ENCODE data around the gene FBXW7. TPM values are rescaled to one million over a fixed set of nuclear protein-coding genes. Genes with fewer than 3 reads are reported as not detected.

The FBXW7 gene
- total RNA-seq, 4 donors from 2014 or later, result 11.6 to 125 (median 49.5) TPM

DNA sequence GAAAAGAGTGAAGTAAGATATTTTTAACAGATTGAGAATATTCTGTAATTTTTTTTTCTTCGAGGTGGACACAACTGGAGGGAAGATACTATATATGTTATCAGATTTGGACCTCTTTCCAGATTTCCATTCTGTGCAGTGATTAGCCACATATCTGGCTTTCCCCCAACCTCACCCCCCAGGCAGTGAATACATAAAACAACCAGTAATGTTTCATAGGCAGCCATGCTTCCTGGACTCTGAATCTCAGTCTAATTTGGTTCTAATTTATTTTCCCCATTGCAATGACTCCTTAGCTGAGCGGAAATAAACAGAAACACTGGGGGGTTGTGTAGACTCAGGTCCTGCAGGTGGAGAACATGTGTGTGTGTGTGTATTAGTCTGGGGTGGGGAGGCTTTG, 226.5 kb downstream of the FBXW7 start:
- TF ChIP-seq, protein P1, sequence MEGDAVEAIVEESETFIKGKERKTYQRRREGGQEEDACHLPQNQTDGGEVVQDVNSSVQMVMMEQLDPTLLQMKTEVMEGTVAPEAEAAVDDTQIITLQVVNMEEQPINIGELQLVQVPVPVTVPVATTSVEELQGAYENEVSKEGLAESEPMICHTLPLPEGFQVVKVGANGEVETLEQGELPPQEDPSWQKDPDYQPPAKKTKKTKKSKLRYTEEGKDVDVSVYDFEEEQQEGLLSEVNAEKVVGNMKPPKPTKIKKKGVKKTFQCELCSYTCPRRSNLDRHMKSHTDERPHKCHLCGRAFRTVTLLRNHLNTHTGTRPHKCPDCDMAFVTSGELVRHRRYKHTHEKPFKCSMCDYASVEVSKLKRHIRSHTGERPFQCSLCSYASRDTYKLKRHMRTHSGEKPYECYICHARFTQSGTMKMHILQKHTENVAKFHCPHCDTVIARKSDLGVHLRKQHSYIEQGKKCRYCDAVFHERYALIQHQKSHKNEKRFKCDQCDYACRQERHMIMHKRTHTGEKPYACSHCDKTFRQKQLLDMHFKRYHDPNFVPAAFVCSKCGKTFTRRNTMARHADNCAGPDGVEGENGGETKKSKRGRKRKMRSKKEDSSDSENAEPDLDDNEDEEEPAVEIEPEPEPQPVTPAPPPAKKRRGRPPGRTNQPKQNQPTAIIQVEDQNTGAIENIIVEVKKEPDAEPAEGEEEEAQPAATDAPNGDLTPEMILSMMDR (IDR thresholded peaks at IDR 0.05), result no peak
- TF ChIP-seq EP300 (IDR thresholded peaks at IDR 0.05; ENCODE audit: low read depth), result no peak
- TF ChIP-seq POLR2A (IDR thresholded peaks at IDR 0.05), result no peak
- TF ChIP-seq POLR2AphosphoS5 (IDR thresholded peaks at IDR 0.05), result no peak
- WGBS, 2 donors (ENCODE audit: low coverage in 1 of 2), result 87 to 100% methylated on average over 2 of the region's 2 CpGs
- H3K27ac ChIP-seq, result no peak overlapping the region
- no peak for DNase-seq
- in situ Hi-C loops (cut with MboI; ENCODE audit: low pct_ligation_motif_present in 1 of 4, low pct_unique_long_range_greater_than_20kb in 1 of 4, low sequenced_read_pairs in 3 of 4), result no loop called here
- H3K27me3 ChIP-seq, result no peaks in the 10 kb centered on the region
- H3K4me1 ChIP-seq, result no peaks in the 10 kb centered on the region
- H3K4me3 ChIP-seq, result no peak overlapping the region
- H3K36me3 ChIP-seq, result no peaks in the 10 kb centered on the region
- intact Hi-C loops (cut with DNase I; ENCODE audit: low total_unique reads), result no loop called here
- H3K9me3 ChIP-seq, result no peaks in the 10 kb centered on the region

DNA sequence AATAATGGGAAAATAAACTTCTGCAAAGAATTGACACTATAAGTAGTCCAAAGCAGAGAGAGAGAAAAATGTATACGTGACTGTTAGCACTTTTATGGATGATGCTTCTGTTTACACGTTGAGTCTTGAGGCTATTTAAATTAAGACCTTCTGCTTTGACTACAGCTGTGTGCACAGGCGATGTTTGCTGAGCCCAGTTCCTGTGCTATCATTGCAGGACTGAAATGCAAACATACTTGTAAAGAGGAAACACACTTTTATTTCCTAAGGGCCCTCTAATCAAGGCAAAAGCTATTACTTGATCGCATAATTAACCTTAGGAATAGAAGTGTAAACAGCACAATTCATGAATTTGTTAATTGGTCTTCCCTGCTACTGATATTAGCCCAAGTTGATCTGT, 226.9 kb downstream of the FBXW7 start:
- Histone ChIP-seq H3K27me3 (no peaks in the 10 kb centered on the region), H3K4me3 (no peak overlapping the region), H3K4me1 (no peaks in the 10 kb centered on the region), H3K27ac (no peak overlapping the region), H3K9me3 (no peaks in the 10 kb centered on the region), H3K36me3 (no peaks in the 10 kb centered on the region)
- no peak for DNase-seq
- 32 to 43% methylated on average over 3 to 4 of the region's 4 CpGs for WGBS, 2 donors (ENCODE audit: low coverage in 1 of 2)
- in situ Hi-C loops (cut with MboI; ENCODE audit: low pct_ligation_motif_present in 1 of 4, low pct_unique_long_range_greater_than_20kb in 1 of 4, low sequenced_read_pairs in 3 of 4), result no loop called here
- TF ChIP-seq POLR2AphosphoS5 (IDR thresholded peaks at IDR 0.05) (no peak), EP300 (IDR thresholded peaks at IDR 0.05; ENCODE audit: low read depth) (no peak)
- TF ChIP-seq, protein P1 (IDR thresholded peaks at IDR 0.05), result no peak
- intact Hi-C loops (cut with DNase I; ENCODE audit: low total_unique reads), result no loop called here

GRCh38 chr4:152307669-152308068, 228.2 kb downstream of the FBXW7 start:
- no peak for DNase-seq
- no peak overlapping the region for H3K27ac ChIP-seq
- 83 to 84% methylated on average over 4 to 8 of the region's 8 CpGs for WGBS, 2 donors (ENCODE audit: low coverage in 1 of 2)
- in situ Hi-C loops (cut with MboI; ENCODE audit: low pct_ligation_motif_present in 1 of 4, low pct_unique_long_range_greater_than_20kb in 1 of 4, low sequenced_read_pairs in 3 of 4), result no loop called here
- no peaks in the 10 kb centered on the region for H3K9me3 ChIP-seq
- no peaks in the 10 kb centered on the region for H3K36me3 ChIP-seq
- intact Hi-C loops (cut with DNase I; ENCODE audit: low total_unique reads), result no loop called here
- H3K27me3 ChIP-seq, result no peaks in the 10 kb centered on the region
- no peak overlapping the region for H3K4me3 ChIP-seq
- no peaks in the 10 kb centered on the region for H3K4me1 ChIP-seq
- no peak for TF ChIP-seq EP300 (IDR thresholded peaks at IDR 0.05; ENCODE audit: low read depth)
- TF ChIP-seq POLR2AphosphoS5 (IDR thresholded peaks at IDR 0.05), result no peak

GRCh38 chr4:152306541-152306940, 229.4 kb downstream of the FBXW7 start:
- in situ Hi-C loops (cut with MboI; ENCODE audit: low pct_ligation_motif_present in 1 of 4, low pct_unique_long_range_greater_than_20kb in 1 of 4, low sequenced_read_pairs in 3 of 4), result no loop called here
- DNase-seq, result no peak
- no peaks in the 10 kb centered on the region for H3K9me3 ChIP-seq

More at GRCh38 chr4:152306541-152306940, 229.4 kb downstream of the FBXW7 start:
- TF ChIP-seq, protein P1 (IDR thresholded peaks at IDR 0.05), result no peak
- TF ChIP-seq POLR2AphosphoS5 (IDR thresholded peaks at IDR 0.05) (no peak), POLR2A (IDR thresholded peaks at IDR 0.05) (no peak), EP300 (IDR thresholded peaks at IDR 0.05; ENCODE audit: low read depth) (no peak)
- WGBS, 2 donors (ENCODE audit: low coverage in 1 of 2), result 50 to 76% methylated on average over 1 of the region's 1 CpG
- no peaks in the 10 kb centered on the region for H3K36me3 ChIP-seq
- H3K4me3 ChIP-seq, result no peak overlapping the region
- H3K27me3 ChIP-seq, result no peaks in the 10 kb centered on the region
- no peaks in the 10 kb centered on the region for H3K4me1 ChIP-seq
- H3K27ac ChIP-seq, result no peak overlapping the region
- intact Hi-C loops (cut with DNase I; ENCODE audit: low total_unique reads), result no loop called here

Measured in transverse colon (tissue), 4 donors.